Activated T-helper 1 cell treated with Interleukin-2 at 50 U/mL for 16 hours (primary cell): ENCODE measurements around the gene CTIF.

Experiments used
- DNase-seq: peaks from one replicate; pipeline ENCODE4 v3.0.0-alpha.2; 2020; ENCODE audit warnings: low read depth

CTIF gene

GRCh38 chr18:48667276-48668254, 128.7 kb downstream of the CTIF start:
- DNase-seq = no peak

- DNase-seq = no peak
Observed at GRCh38 chr18:48668466-48669179, 129.8 kb downstream of the CTIF start.

GRCh38 chr18:48669180-48669675, 130.4 kb downstream of the CTIF start:
- DNase-seq = no peak

GRCh38 chr18:48669991-48670750, 131.3 kb downstream of the CTIF start:
- no peak for DNase-seq

GRCh38 chr18:48670751-48671560, 132.1 kb downstream of the CTIF start:
- no peak for DNase-seq

GRCh38 chr18:48671561-48671945, 132.7 kb downstream of the CTIF start:
- no peak for DNase-seq

- no peak for DNase-seq
Observed at GRCh38 chr18:48672671-48673340, 134.0 kb downstream of the CTIF start.

GRCh38 chr18:48673456-48673852, 134.6 kb downstream of the CTIF start:
- no peak for DNase-seq

- no peak for DNase-seq
Observed at GRCh38 chr18:48673853-48674721, 135.3 kb downstream of the CTIF start.

- DNase-seq = no peak
Observed at GRCh38 chr18:48674758-48675351, 136.0 kb downstream of the CTIF start.

GRCh38 chr18:48675352-48675761, 136.5 kb downstream of the CTIF start:
- DNase-seq = peak; percentile 59

- no peak for DNase-seq
Observed at GRCh38 chr18:48675912-48676311, 137.1 kb downstream of the CTIF start.

- no peak for DNase-seq
Observed at GRCh38 chr18:48676346-48676745, 137.5 kb downstream of the CTIF start.

- peak; percentile 36 for DNase-seq
Observed at GRCh38 chr18:48676756-48677368, 138.0 kb downstream of the CTIF start.

- DNase-seq = no peak
Observed at GRCh38 chr18:48678237-48679115, 139.6 kb downstream of the CTIF start.

GRCh38 chr18:48679236-48679635, 140.4 kb downstream of the CTIF start:
- DNase-seq = no peak

- no peak for DNase-seq
Observed at GRCh38 chr18:48680339-48681250, 141.8 kb downstream of the CTIF start.
